Left forelimb (tissue), 1 donor: ENCODE data around the gene EPHA4.

Experiments
- DNase-seq: peaks from one replicate; pipeline ENCODE4 v3.0.0-alpha.2; 2018; ENCODE audit warnings: low spot score

Gene EPHA4

GRCh38 chr2:221392228-221392881, 179.7 kb downstream of the EPHA4 start:
- DNase-seq: no peak

- no peak for DNase-seq
These were observed 181.2 kb downstream of the EPHA4 start for GRCh38 chr2:221390878-221391277.

GRCh38 chr2:221389904-221390303, 182.2 kb downstream of the EPHA4 start:
- DNase-seq: no peak

GRCh38 chr2:221389421-221389820, 182.7 kb downstream of the EPHA4 start:
- no peak for DNase-seq

GRCh38 chr2:221388891-221389290, 183.2 kb downstream of the EPHA4 start:
- no peak for DNase-seq

- DNase-seq: no peak
These were observed 186.4 kb downstream of the EPHA4 start for GRCh38 chr2:221385716-221386115.

- DNase-seq: no peak
These were observed 190.1 kb downstream of the EPHA4 start for GRCh38 chr2:221381928-221382488.

GRCh38 chr2:221380686-221381085, 191.4 kb downstream of the EPHA4 start:
- DNase-seq: no peak

GRCh38 chr2:221380062-221380461, 192.0 kb downstream of the EPHA4 start:
- no peak for DNase-seq

- DNase-seq: no peak
These were observed 194.5 kb downstream of the EPHA4 start for GRCh38 chr2:221377597-221377996.

GRCh38 chr2:221377066-221377465, 195.0 kb downstream of the EPHA4 start:
- no peak for DNase-seq

GRCh38 chr2:221374234-221374633, 197.9 kb downstream of the EPHA4 start:
- DNase-seq: no peak

- no peak for DNase-seq
These were observed 199.2 kb downstream of the EPHA4 start for GRCh38 chr2:221372907-221373306.

GRCh38 chr2:221372159-221372884, 199.8 kb downstream of the EPHA4 start:
- DNase-seq: no peak

GRCh38 chr2:221371347-221371746, 200.8 kb downstream of the EPHA4 start:
- DNase-seq: no peak

- DNase-seq: no peak
These were observed 201.3 kb downstream of the EPHA4 start for GRCh38 chr2:221370857-221371211.

GRCh38 chr2:221370076-221370856, 201.8 kb downstream of the EPHA4 start:
- no peak for DNase-seq
